Hematopoietic multipotent progenitor cell treated with erythropoietin and hydrocortisone succinate and interleukin-3 and kit ligand, for 17 days (in vitro differentiated cells): ENCODE data around the gene OR10G4.
"Not testable (repeated sequence)": the region's sequence is repeated elsewhere in the genome, so short reads cannot be mapped to it uniquely, and the experiment has no call there.

Experiments
- DNase-seq: peaks from one replicate; pipeline ENCODE4 v3.0.0-alpha.2; 2015; ENCODE audit warnings: low spot score

Gene OR10G4, protein sequence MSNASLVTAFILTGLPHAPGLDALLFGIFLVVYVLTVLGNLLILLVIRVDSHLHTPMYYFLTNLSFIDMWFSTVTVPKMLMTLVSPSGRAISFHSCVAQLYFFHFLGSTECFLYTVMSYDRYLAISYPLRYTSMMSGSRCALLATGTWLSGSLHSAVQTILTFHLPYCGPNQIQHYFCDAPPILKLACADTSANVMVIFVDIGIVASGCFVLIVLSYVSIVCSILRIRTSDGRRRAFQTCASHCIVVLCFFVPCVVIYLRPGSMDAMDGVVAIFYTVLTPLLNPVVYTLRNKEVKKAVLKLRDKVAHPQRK

DNA sequence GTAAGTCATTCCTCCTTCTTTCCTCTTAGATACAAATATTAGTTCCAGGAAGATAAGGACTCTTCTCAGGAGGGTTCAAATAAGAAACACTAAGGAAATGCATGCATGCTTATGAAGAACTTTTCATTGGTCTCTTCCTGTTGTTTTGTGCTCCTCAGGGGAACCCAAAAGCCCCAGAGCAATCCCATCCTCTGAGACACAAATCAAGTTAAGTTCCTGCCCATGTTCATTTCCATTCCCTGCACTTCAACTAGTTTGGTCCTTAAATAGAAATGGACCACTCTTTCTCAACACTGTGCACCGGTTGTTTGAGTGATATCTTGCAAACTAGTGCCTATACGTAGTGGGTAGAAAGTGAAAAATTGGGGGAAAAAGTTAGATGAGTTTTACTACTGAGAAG is at the start of gene OR10G4:
Gene OR10G4, plus strand, starts transcription at position 301 of the 400 bp plus-strand sequence. CDS start 2,578 bp downstream, outside the sequence.
- DNase-seq = no peak

DNA sequence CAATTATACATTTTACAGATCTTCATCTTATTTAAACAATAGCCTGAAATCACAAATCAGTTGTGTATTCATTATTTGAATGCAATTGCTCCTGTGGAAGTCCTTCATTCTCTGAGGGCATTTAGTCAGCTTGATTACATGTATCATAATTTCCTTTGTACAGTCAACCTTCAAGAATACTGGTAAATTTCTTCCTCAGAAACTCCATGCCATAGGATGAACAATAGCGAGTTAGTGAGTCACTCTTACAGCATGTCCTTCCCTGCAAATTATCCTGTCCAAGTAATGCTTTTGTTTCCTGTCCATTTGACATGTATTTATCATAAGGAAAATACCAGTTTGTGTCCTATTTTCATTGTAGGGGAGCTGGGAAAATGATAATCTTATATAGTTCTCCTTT is 39.0 kb upstream of the OR10G4 start:
- no peak for DNase-seq

DNA sequence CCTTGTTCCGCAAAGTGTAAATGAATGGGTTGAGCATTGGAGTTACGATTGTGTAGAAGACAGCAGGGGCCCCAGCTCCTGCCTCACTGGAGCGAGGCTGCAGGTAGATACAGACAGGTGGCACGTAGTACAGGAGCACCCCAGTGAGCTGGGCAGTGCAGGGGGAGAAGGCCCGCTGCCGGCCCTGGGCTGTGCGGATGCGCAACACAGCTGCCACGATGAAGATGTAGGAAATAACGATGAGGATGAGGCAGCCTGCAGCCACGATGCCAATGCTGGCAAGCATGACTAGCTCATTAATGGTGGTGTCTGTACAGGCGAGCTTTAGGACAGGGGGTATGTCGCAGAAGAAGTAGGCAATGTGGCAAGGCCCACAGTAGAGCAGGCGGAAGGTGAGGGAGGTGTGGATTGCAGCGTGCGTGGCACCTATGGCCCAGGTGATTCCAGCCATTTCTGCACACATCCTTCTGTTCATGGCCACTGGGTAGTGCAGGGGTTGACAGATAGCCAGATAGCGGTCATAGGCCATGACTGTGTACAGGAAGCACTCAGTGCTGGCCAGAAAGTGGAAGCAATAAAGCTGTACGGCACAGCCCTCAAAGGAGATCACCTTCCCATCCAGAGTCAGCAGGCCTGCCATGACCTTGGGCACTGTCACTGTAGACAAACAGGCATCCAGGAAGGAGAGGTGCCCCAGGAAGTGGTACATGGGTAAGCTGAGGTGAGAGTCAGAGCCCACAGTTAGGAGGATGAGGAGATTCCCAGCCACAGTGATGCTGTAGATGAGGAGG is 35.8 kb upstream of the OR10G4 start:
- DNase-seq = no peak

DNA sequence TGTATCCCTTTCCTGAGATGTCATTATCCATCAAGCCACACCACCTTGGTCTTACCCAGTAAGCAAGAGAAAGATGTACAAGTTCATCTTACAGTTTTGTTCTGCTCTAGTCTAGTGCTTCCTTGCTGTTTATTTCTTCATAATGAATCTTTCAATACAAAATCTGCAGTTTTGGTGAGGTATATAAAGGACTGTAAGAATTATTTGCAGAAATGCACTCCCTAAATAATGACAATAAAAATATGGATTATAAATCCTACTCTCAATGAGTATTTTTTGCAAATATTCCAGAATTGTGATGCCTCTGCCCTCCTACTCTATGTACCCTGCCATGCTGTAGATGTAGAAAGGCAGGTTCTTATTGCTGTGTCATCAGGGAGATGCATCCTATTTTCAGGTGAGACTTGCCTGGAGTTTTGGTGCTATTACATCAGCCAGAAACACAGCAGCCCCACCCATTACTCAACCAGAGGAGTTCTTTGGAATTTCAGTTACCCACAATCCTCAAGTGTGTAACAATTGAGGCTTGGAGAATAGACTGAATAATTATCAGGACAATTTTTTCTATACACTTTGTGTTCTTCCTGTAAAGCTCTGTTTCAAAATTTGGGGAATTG is 35.0 kb upstream of the OR10G4 start, which contains the start of gene OR10S1:
Gene OR10S1, minus strand, starts transcription at position 51 of the 617 bp plus-strand sequence. CDS start 117 bp downstream, outside the sequence.
- DNase-seq = no peak

DNA sequence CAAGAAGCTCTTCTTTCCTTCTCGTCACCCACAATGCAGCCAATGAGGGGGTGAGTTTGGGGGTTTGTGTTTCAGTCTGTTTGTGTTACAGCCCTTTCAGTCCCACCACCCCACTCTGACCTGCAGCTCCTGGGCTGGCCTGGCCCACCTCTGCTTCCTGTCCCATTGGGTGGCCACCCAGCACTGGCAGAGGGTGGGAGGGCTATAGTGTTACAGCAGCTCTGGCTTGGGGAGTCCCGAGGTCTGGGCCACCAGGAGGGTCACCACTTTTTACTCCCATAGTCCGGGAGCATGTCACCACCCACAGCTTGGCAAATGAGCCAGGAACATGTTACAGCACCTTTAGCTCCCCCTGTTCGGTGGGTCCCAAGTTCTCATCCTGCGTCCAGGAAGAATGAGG is 33.5 kb upstream of the OR10G4 start:
- no peak for DNase-seq

DNA sequence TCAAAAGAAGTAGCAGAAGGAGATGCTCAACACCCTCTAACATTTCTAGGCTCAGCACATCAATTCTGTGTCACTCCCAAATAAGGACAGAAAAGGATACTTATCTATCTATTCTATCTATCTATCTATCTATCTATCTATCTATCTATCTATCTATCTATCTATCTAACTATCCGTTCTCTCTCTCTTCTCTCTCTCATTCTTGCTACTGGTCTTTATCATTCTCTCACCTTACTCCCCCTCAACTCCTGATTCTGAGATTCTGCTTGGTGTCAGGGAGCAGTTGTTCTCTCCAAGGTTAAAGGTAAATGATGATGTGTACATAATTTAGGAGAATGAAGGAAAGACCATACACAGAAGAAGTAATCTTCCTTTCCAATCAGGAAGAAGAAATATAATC is 17.7 kb upstream of the OR10G4 start, which contains the start of gene OR10G6:
Gene OR10G6, minus strand, starts transcription at position 43 of the 400 bp plus-strand sequence. Its CDS starts 0 bp downstream, at position 43.
- DNase-seq = no peak

DNA sequence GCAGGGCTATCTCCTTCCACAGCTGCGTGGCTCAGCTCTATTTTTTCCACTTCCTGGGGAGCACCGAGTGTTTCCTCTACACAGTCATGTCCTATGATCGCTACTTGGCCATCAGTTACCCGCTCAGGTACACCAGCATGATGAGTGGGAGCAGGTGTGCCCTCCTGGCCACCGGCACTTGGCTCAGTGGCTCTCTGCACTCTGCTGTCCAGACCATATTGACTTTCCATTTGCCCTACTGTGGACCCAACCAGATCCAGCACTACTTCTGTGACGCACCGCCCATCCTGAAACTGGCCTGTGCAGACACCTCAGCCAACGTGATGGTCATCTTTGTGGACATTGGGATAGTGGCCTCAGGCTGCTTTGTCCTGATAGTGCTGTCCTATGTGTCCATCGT is 3.0 kb downstream of the OR10G4 start:
- DNase-seq = not testable (repeated sequence)

DNA sequence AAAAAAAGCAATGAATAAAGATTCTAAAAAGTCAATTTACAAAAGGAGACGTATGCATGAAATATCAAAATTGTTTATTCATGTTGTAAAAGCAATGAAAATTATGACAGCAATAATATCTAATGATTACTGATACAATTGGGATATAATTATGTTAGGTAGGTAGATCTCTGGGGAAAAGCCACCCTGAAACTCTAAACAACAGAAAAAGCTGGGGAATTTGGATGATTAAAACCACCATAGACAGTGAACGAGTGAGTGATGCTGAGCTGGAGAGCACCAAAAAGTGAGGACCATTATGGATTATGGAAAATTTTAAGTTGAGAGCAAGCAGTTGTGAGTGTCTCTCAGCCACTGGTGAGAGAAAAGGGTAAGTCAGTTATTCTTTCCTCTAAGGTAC is 13.7 kb downstream of the OR10G4 start, which contains the start of gene OR10G8:
Gene OR10G8, plus strand, starts transcription at position 301 of the 400 bp plus-strand sequence. CDS start 2,825 bp downstream, outside the sequence.
- DNase-seq = no peak

DNA sequence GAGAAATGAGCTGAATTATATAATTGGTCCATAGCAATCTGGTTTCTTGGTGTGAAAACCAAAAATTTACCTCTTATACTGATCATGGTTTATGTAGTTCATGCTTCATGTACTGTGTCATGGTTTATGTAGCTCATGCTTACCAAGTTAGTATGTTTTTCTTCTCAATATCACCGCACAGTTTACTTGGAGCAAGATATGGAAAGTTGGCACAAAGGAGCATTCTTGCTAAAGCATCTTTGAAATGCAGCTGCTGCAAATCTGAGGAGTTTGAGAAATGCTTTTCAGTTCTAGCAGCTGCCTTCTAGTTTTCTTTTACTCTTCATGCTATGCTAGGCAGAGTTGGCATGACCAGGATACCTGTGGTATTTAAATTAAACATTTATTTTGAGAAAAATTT is 23.9 kb downstream of the OR10G4 start:
- no peak for DNase-seq

DNA sequence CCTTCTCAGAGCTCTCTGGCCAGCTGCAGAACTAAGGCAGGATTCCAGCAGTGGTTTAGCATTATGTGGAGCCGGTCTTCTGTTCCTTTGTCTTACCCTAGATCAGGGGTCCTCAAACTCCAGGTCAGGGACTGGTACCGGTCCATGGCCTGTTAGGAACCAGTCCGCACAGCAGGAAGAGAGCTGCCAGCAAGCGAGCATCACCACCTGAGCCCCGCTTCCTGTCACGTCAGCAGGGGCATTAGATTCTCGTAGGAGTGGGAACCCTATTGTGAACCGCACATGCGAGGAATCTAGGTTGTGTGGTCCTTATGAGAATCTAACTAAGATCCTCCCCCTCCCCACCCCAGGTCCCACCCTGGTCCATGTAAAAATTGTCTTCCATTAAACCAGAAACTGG is 26.8 kb downstream of the OR10G4 start:
- no peak for DNase-seq

DNA sequence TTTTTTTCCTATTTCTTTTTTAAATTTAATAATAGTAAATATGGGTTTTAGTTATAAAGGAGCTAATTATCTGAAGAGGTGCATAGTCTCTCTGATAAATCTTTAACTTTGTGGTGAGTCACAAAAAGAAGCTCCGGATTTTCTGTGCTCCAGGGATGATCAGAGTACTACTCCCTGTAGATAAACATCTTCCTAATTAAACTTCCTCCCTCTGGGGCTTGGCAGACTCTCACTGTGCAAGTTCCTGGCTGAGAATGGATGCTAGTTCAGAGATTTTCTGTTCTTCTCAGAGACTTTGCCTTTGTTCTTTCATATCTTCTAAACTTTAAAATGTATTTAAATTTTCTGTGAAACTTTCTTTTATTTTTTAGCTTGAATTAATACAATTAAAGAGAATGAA is 28.5 kb downstream of the OR10G4 start, which contains the start of gene OR10G7:
Gene OR10G7, minus strand, starts transcription at position 72 of the 400 bp plus-strand sequence. CDS start 2,324 bp downstream, outside the sequence.
- no peak for DNase-seq

DNA sequence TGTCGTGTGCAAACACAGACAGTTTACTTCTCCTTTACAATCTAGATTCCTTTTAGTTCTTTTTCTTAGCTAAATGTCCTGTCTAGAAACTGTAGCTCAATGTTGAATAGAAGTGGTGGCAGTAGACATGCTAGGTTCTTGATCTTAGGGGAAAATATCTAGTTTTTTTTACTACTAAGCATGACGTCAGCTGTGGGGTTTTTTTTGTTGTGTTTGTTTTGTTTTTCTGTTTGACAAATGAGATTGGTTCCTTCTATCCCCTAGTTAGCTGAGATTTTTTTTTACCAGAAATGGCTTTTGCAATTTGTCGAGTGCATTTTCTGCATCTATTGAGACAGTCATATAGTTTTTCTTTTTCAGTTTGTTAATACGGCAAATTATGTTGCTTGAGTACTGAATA is 30.6 kb downstream of the OR10G4 start:
- no peak for DNase-seq

DNA sequence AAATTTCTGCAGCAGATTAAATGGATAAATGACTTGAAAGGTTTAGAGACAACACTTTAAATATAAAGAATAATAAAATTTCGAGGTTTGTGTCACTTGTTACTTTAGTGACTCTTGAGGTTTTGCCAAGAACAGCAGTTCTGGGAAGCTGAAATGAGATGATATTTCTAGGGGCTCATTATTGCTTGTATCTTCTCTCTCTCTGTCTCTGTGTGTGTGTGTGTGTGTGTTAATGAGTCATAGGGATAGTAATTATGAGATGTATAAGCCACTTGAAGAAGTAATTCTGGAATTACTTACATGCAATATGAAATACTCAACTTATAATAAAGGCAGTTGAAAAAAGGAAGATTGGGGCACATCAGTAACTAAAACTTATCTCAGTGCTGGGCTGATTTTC is 38.0 kb downstream of the OR10G4 start:
- no peak for DNase-seq

DNA sequence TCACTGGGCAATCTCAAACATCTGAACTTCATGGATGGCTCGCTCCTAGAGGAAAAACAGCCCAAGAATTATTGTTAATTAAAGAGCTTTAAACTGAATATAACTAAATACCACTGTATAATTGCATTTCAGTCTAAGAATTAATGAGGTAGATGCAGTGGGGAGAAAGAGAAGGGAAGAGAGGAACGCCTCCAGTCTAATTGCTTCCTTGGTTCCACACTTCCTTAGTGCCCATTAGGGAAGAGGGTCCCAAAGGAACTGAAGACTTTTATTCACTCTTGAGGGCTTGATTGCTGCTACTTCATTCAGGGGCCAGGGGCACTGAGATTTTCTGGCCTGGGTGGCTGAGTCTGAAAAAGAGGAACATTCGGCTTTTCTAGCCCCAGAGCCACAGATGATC is 40.2 kb downstream of the OR10G4 start:
- DNase-seq = no peak
